OCI-LY1 (cell line): ENCODE measurements around the gene UCMA.

ENCODE experiments used
- H2AFZ ChIP-seq: fragments of 200-600 bp; sonication (generic), shearing (Covaris generic); 2 replicates; pipeline ENCODE4 v1.6.0; 2014; ENCODE audit warnings: antibody characterized with exemption, mild to moderate bottlenecking, low read length
- H3F3A ChIP-seq: fragments of 200-600 bp; sonication (generic), shearing (Covaris generic); 2 replicates; pipeline ENCODE4 v1.6.0; 2014; ENCODE audit warnings: mild to moderate bottlenecking, antibody characterized with exemption, low read length, moderate library complexity; ENCODE audit not compliant: insufficient read depth
- H3K27ac ChIP-seq: fragments of 200-600 bp; sonication (generic); 2 replicates; pipeline ENCODE4 v1.5.1; 2014; ENCODE audit warnings: low read length, mixed run types, mild to moderate bottlenecking, low read depth; ENCODE audit not compliant: poor library complexity, severe bottlenecking
- H3K27me3 ChIP-seq: fragments of 200-600 bp; sonication (generic); 2 replicates; pipeline ENCODE4 v1.6.0; 2014; ENCODE audit warnings: antibody characterized with exemption, mild to moderate bottlenecking, low read length, moderate library complexity; ENCODE audit not compliant: insufficient read depth
- H3K36me3 ChIP-seq: fragments of 200-600 bp; sonication (generic); 2 replicates; pipeline ENCODE4 v1.6.1; 2014; ENCODE audit warnings: mild to moderate bottlenecking, antibody characterized with exemption, low read length, moderate library complexity, mixed read lengths; ENCODE audit not compliant: insufficient read depth
- H3K4me1 ChIP-seq: fragments of 200-600 bp; sonication (generic); 2 replicates; pipeline ENCODE4 v1.5.1; 2014; ENCODE audit warnings: mild to moderate bottlenecking, low read length, moderate library complexity; ENCODE audit not compliant: insufficient read depth, severe bottlenecking
- H3K4me2 ChIP-seq: fragments of 200-600 bp; sonication (generic), shearing (Covaris generic); 2 replicates; pipeline ENCODE4 v1.6.1; 2014; ENCODE audit warnings: low read length
- H3K4me3 ChIP-seq: fragments of 200-600 bp; sonication (generic); 2 replicates; pipeline ENCODE4 v1.5.1; 2014; ENCODE audit warnings: low read length, low read depth, mild to moderate bottlenecking, mixed read lengths; ENCODE audit not compliant: poor library complexity, severe bottlenecking
- H3K79me2 ChIP-seq: fragments of 200-600 bp; shearing (Covaris generic); 2 replicates; pipeline ENCODE4 v1.6.1; 2016; ENCODE audit warnings: mixed run types, low read length, mixed read lengths; ENCODE audit not compliant: insufficient read depth
- H3K9ac ChIP-seq: fragments of 200-600 bp; sonication (generic), shearing (Covaris generic); 2 replicates; pipeline ENCODE4 v1.6.1; 2014; ENCODE audit warnings: mild to moderate bottlenecking, low read length, mixed read lengths
- H3K9me2 ChIP-seq: fragments of 200-600 bp; sonication (generic), shearing (Covaris generic); 2 replicates; pipeline ENCODE4 v1.6.1; 2014; ENCODE audit warnings: low read depth, mild to moderate bottlenecking, low read length, mixed read lengths
- H3K9me3 ChIP-seq: fragments of 200-600 bp; shearing (Covaris generic); 2 replicates; pipeline ENCODE4 v1.6.1; 2014; ENCODE audit warnings: low read length, mixed read lengths
- H4K20me1 ChIP-seq: fragments of 200-600 bp; sonication (generic), shearing (Covaris generic); 2 replicates; pipeline ENCODE4 v1.6.0; 2016; ENCODE audit warnings: mild to moderate bottlenecking, low read length; ENCODE audit not compliant: insufficient read depth
- EZH2 ChIP-seq: fragments of 200-600 bp; sonication (generic), shearing (Covaris generic); IDR thresholded peaks from 2 replicates; pipeline ENCODE4 v1.8.0; 2017; ENCODE audit warnings: borderline replicate concordance, mixed run types, mild to moderate bottlenecking, antibody characterized with exemption, low read length, moderate library complexity, mixed read lengths
- TF ChIP-seq, protein P1 (sequence below): fragments of 200-600 bp; sonication (generic), shearing (Covaris generic); IDR thresholded peaks from 2 replicates; pipeline ENCODE4 v1.5.1; 2017; ENCODE audit warnings: mild to moderate bottlenecking, antibody characterized with exemption, low read length, moderate library complexity, mixed read lengths

UCMA gene

DNA sequence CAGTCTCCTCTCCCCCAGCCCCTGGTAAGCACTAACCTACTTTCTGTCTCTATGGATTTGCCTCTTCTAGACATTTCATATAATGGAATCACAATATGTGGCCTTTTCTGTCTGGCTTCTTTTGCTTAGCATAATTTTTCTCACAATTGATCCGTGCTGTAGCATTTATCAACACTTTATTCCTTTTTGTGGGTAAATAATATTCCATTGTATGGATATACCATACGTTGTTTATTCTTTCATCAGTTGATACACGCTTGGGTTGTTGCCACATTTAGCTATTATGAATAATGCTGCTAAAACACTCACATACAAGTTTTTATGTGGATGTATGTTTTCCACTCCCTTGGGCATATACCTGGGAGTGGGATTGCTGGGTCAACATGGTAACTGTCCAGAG is 47.0 kb downstream of the UCMA start:
- Histone ChIP-seq H3K27ac (no peak overlapping the region), H3K9me2 (no peaks in the 10 kb centered on the region), H3K36me3 (peaks cover 79% of the 10 kb centered on the region), H3K27me3 (no peaks in the 10 kb centered on the region), H3K9me3 (no peaks in the 10 kb centered on the region), H3K4me1 (no peaks in the 10 kb centered on the region), H3K4me2 (no peak overlapping the region), H3F3A (no peaks in the 10 kb centered on the region), H3K79me2 (no peaks in the 10 kb centered on the region), H3K9ac (no peak overlapping the region), H3K4me3 (no peak overlapping the region), H4K20me1 (no peaks in the 10 kb centered on the region), H2AFZ (no peak overlapping the region)
- no peak for TF ChIP-seq EZH2
- TF ChIP-seq, protein P1, sequence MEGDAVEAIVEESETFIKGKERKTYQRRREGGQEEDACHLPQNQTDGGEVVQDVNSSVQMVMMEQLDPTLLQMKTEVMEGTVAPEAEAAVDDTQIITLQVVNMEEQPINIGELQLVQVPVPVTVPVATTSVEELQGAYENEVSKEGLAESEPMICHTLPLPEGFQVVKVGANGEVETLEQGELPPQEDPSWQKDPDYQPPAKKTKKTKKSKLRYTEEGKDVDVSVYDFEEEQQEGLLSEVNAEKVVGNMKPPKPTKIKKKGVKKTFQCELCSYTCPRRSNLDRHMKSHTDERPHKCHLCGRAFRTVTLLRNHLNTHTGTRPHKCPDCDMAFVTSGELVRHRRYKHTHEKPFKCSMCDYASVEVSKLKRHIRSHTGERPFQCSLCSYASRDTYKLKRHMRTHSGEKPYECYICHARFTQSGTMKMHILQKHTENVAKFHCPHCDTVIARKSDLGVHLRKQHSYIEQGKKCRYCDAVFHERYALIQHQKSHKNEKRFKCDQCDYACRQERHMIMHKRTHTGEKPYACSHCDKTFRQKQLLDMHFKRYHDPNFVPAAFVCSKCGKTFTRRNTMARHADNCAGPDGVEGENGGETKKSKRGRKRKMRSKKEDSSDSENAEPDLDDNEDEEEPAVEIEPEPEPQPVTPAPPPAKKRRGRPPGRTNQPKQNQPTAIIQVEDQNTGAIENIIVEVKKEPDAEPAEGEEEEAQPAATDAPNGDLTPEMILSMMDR: no peak

DNA sequence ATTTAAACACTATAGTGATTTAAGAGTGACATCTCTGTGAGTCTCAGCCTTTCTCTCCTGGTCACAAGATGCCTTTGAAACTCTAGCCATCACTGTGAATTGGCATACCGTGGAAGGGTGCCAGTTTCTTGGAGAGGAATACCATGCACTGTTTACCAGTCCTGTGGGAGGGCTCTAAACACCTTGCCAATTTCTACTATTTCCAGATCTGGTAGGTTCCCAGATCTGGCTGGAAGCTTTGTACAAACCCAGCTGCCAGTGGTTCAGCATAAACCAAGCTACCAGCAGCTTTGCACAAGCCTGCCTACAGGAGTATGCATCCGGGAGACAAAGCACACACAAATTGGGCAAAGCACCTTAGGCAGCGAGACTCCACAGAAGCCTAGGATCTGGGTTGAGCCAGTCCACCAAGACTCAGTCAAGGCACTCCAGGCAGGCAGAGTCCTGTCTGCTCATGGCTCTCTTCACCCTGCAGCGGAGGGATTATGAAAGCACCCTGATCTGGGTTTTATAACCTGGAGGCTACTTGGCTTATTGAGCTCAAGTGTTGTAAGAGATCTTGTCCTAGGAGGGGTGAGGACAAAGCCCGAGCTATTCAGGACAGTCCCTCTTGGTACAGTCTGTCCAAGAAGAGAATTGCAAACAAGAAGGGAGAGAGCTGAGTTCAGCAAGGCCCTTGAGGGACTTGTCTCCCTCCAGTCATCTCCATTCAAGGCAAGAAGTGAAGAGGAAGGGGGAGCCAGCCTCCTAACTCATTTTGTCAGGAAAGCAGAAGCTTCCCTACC is 49.3 kb downstream of the UCMA start:
- no peak for TF ChIP-seq EZH2
- TF ChIP-seq, protein P1: no peak
- peaks cover 84% of the 10 kb centered on the region for H3K36me3 ChIP-seq
- H3K79me2 ChIP-seq: no peaks in the 10 kb centered on the region
- H3K9ac ChIP-seq: no peak overlapping the region
- H3K4me2 ChIP-seq: no peak overlapping the region
- H3K27ac ChIP-seq: no peak overlapping the region
- no peaks in the 10 kb centered on the region for H3K9me2 ChIP-seq
- no peaks in the 10 kb centered on the region for H3K27me3 ChIP-seq
- no peaks in the 10 kb centered on the region for H4K20me1 ChIP-seq
- H3K9me3 ChIP-seq: no peaks in the 10 kb centered on the region
- H3K4me1 ChIP-seq: no peaks in the 10 kb centered on the region
- no peak overlapping the region for H3K4me3 ChIP-seq
- no peak overlapping the region for H2AFZ ChIP-seq
- H3F3A ChIP-seq: no peaks in the 10 kb centered on the region

DNA sequence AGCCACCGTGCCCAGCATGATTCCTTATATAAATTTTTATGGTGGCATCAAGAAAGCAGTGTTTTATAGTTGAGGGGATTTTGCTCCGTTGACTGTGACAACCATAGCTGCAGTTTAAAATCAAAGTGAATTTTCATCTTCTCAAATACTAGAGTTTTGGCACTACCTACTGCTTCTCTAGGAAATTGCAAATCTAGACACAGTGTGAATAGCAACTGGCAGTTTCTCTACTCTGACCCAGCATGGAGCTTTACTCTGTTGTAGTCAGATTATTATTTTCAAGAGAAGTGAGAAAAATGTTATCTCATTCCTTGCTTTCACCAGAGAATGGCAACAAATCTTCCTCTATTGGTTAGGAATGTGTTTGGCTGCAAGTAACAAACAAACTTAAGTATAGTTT is 49.9 kb downstream of the UCMA start:
- Histone ChIP-seq H2AFZ (no peak overlapping the region), H3K9me3 (no peaks in the 10 kb centered on the region), H3F3A (no peaks in the 10 kb centered on the region), H3K4me1 (no peaks in the 10 kb centered on the region), H3K4me3 (no peak overlapping the region), H3K27ac (no peak overlapping the region), H3K36me3 (peaks cover 90% of the 10 kb centered on the region), H3K27me3 (no peaks in the 10 kb centered on the region), H3K9ac (no peak overlapping the region), H4K20me1 (no peaks in the 10 kb centered on the region), H3K79me2 (no peaks in the 10 kb centered on the region), H3K9me2 (no peaks in the 10 kb centered on the region), H3K4me2 (no peak overlapping the region)
- no peak for TF ChIP-seq EZH2
- TF ChIP-seq, protein P1: no peak
